ENCODE data around the gene ACSS2.

The ACSS2 gene

GRCh38 chr20:34947336-34947735, 70.9 kb downstream of the ACSS2 start:
- TF ChIP-seq CTCF (conservative IDR thresholded peaks at IDR 0.05; ENCODE audit: low read depth, low read length): no peak
- DNase-seq (ENCODE audit: low read depth): no peak
- H3K4me3 ChIP-seq (ENCODE audit: low read length): no peak overlapping the region

- no peak for DNase-seq (ENCODE audit: low read depth)
- no peak for TF ChIP-seq CTCF (conservative IDR thresholded peaks at IDR 0.05; ENCODE audit: low read depth, low read length)
- no peak overlapping the region for H3K4me3 ChIP-seq (ENCODE audit: low read length)
Observed at GRCh38 chr20:34948030-34948429, 71.6 kb downstream of the ACSS2 start.

GRCh38 chr20:34949120-34949519, 72.7 kb downstream of the ACSS2 start:
- no peak overlapping the region for H3K4me3 ChIP-seq (ENCODE audit: low read length)
- DNase-seq (ENCODE audit: low read depth): no peak
- no peak for TF ChIP-seq CTCF (conservative IDR thresholded peaks at IDR 0.05; ENCODE audit: low read depth, low read length)

GRCh38 chr20:34951252-34951651, 74.8 kb downstream of the ACSS2 start:
- H3K4me3 ChIP-seq (ENCODE audit: low read length): no peak overlapping the region
- DNase-seq (ENCODE audit: low read depth): no peak
- no peak for TF ChIP-seq CTCF (conservative IDR thresholded peaks at IDR 0.05; ENCODE audit: low read depth, low read length)

GRCh38 chr20:34951652-34952051, 75.2 kb downstream of the ACSS2 start:
- no peak for TF ChIP-seq CTCF (conservative IDR thresholded peaks at IDR 0.05; ENCODE audit: low read depth, low read length)
- no peak overlapping the region for H3K4me3 ChIP-seq (ENCODE audit: low read length)

GRCh38 chr20:34952671-34953070, 76.3 kb downstream of the ACSS2 start:
- peak; percentile 64 for DNase-seq (ENCODE audit: low read depth)
- no peak for TF ChIP-seq CTCF (conservative IDR thresholded peaks at IDR 0.05; ENCODE audit: low read depth, low read length)
- no peak overlapping the region for H3K4me3 ChIP-seq (ENCODE audit: low read length)

More at GRCh38 chr20:34951652-34952051, 75.2 kb downstream of the ACSS2 start:
- DNase-seq (ENCODE audit: low read depth): no peak

- no peak for DNase-seq (ENCODE audit: low read depth)
- TF ChIP-seq CTCF (conservative IDR thresholded peaks at IDR 0.05; ENCODE audit: low read depth, low read length): no peak
- H3K4me3 ChIP-seq (ENCODE audit: low read length): no peak overlapping the region
Observed at GRCh38 chr20:34953960-34954359, 77.5 kb downstream of the ACSS2 start.

Data from retinal pigment epithelial cell (primary cell).